ENCODE data around the gene CDC25C. TPM values are rescaled to one million over a fixed set of nuclear protein-coding genes. Genes with fewer than 3 reads are reported as not detected.

The CDC25C gene
- total and polyA plus RNA-seq, 2 experiments from 2014 or later: 2.9 to 4.5 TPM

GRCh38 chr5:138370537-138370936 lies 38.9 kb upstream of the CDC25C start:
- H3K79me2 ChIP-seq (ENCODE audit: insufficient read depth): peaks cover 81% of the 10 kb centered on the region
- peak; percentile 49 for DNase-seq

GRCh38 chr5:138369706-138370105 lies 38.1 kb upstream of the CDC25C start:
- H3K9ac ChIP-seq: no peak overlapping the region
- H3K36me3 ChIP-seq (ENCODE audit: low read depth): no peaks in the 10 kb centered on the region
- no peaks in the 10 kb centered on the region for H3F3A ChIP-seq (ENCODE audit: insufficient read depth)
- no peak overlapping the region for H3K4me3 ChIP-seq
- WGBS, 2 experiments (ENCODE audit: low coverage in 1 of 2, low lambda C conversion rate in 2 of 2, missing lambda C conversion rate in 2 of 2): 48 to 57% methylated on average over 2 of the region's 2 CpGs
- in situ Hi-C loops (cut with MboI): no loop called here
- H3K9me2 ChIP-seq (ENCODE audit: insufficient read depth): no peaks in the 10 kb centered on the region
- H3K27ac ChIP-seq: no peak overlapping the region
- H3K4me2 ChIP-seq (ENCODE audit: unreplicated experiment): no peak overlapping the region
- DNase-seq: peak; percentile 19
- TF ChIP-seq EZH2phosphoT487 (IDR thresholded peaks at IDR 0.05; ENCODE audit: insufficient read depth, low read depth) (no peak), EZH2 (IDR thresholded peaks at IDR 0.05; ENCODE audit: insufficient read depth, poor library complexity, severe bottlenecking) (no peak)
- H3K79me2 ChIP-seq (ENCODE audit: insufficient read depth): peaks cover 89% of the 10 kb centered on the region
- H2AFZ ChIP-seq: no peak overlapping the region
- peaks cover 19% of the 10 kb centered on the region for H3K4me1 ChIP-seq (ENCODE audit: insufficient read depth)
- 0 out of 2 replicates have a peak, but pooled peaks cover 5% of the 10 kb centered on the region for H4K20me1 ChIP-seq (ENCODE audit: insufficient read depth)
- no peaks in the 10 kb centered on the region for H3K9me3 ChIP-seq (ENCODE audit: low read depth)
- H3K27me3 ChIP-seq (replicated peaks; ENCODE audit: insufficient read depth): no peaks in the 10 kb centered on the region

More at GRCh38 chr5:138370537-138370936, 38.9 kb upstream of the CDC25C start:
- Histone ChIP-seq H3K9me3 (ENCODE audit: low read depth) (no peaks in the 10 kb centered on the region), H2AFZ (no peak overlapping the region), H3K36me3 (ENCODE audit: low read depth) (no peaks in the 10 kb centered on the region), H3F3A (ENCODE audit: insufficient read depth) (no peaks in the 10 kb centered on the region), H3K27ac (peak overlapping the region; percentile 17; the same call in 1 of the 2 replicates), H3K9ac (no peak overlapping the region), H4K20me1 (ENCODE audit: insufficient read depth) (0 out of 2 replicates have a peak, but pooled peaks cover 5% of the 10 kb centered on the region), H3K27me3 (replicated peaks; ENCODE audit: insufficient read depth) (no peaks in the 10 kb centered on the region), H3K9me2 (ENCODE audit: insufficient read depth) (no peaks in the 10 kb centered on the region), H3K4me3 (no peak overlapping the region), H3K4me2 (ENCODE audit: unreplicated experiment) (peak overlapping the region; percentile 3), H3K4me1 (ENCODE audit: insufficient read depth) (peaks cover 19% of the 10 kb centered on the region)
- TF ChIP-seq EZH2phosphoT487 (IDR thresholded peaks at IDR 0.05; ENCODE audit: insufficient read depth, low read depth): no peak
- 44% methylated on average over 3 of the region's 3 CpGs for WGBS, 2 experiments (ENCODE audit: low coverage in 1 of 2, low lambda C conversion rate in 2 of 2, missing lambda C conversion rate in 2 of 2)
- in situ Hi-C loops (cut with MboI): no loop called here

DNA sequence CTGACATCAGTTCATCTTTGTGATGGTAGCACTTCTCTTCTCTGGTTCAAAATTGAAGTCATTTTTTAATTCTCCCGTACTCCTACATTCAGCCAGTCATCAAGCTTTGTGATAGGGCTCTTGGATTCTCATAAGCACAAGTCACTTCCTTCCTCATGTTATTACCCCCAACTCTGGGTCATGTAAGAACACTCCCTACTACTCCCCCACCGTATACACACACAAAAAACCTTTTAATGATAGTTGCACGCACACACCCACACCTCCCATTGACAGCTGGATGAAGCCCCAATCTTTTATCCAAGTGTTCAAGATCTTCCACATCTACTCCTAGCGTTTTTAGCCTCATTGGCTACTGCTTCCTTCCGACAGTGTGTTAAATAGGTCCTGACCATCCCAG lies 37.7 kb upstream of the CDC25C start:
- 97% methylated on average over 5 of the region's 5 CpGs for WGBS, 2 experiments (ENCODE audit: low coverage in 1 of 2, low lambda C conversion rate in 2 of 2, missing lambda C conversion rate in 2 of 2)
- Histone ChIP-seq H3K27ac (no peak overlapping the region), H3K9me3 (ENCODE audit: low read depth) (no peaks in the 10 kb centered on the region), H3F3A (ENCODE audit: insufficient read depth) (no peaks in the 10 kb centered on the region), H3K4me2 (ENCODE audit: unreplicated experiment) (no peak overlapping the region), H3K4me3 (no peak overlapping the region), H3K79me2 (ENCODE audit: insufficient read depth) (peaks cover 94% of the 10 kb centered on the region), H3K4me1 (ENCODE audit: insufficient read depth) (peaks cover 19% of the 10 kb centered on the region), H3K27me3 (replicated peaks; ENCODE audit: insufficient read depth) (no peaks in the 10 kb centered on the region), H2AFZ (no peak overlapping the region), H3K9ac (no peak overlapping the region), H3K36me3 (ENCODE audit: low read depth) (no peaks in the 10 kb centered on the region), H3K9me2 (ENCODE audit: insufficient read depth) (no peaks in the 10 kb centered on the region), H4K20me1 (ENCODE audit: insufficient read depth) (0 out of 2 replicates have a peak, but pooled peaks cover 5% of the 10 kb centered on the region)
- in situ Hi-C loops (cut with MboI): no loop called here
- no peak for TF ChIP-seq EZH2 (IDR thresholded peaks at IDR 0.05; ENCODE audit: insufficient read depth, poor library complexity, severe bottlenecking)
- no peak for TF ChIP-seq EZH2phosphoT487 (IDR thresholded peaks at IDR 0.05; ENCODE audit: insufficient read depth, low read depth)
- no peak for DNase-seq

DNA sequence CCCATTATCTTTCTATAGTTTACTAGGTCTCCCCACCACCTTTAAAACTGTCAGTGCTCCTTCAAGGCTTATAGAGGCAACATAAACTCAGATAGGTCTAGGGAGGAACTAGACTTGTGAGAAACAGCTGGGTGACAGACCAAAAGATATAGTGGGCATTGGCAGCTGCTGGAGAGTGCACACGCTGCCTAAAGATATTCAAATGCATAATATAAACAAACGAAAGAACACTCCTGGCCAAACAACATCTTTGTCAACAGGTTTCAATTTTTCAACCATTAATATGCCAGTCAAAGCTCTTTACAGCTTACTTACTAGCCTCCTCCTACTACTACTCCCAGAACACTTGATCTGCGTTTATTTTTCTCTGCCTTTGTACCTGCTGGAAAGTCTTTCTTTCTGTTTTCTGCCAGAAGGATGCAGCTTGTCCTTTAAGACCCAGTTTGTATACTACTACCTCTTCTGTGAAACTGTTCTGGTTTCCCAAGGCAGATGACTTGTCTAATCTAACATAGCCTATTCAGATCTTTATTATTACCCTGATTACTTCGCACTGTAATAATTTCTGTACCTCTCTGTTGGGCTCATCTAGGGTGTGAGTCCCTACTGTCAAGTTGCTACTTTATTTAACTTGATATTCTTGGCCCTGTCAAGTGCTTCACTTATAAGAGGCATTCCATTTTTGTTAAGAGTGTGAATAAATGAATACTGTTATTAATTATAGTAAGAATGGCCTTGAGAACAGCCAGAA lies 35.2 kb upstream of the CDC25C start:
- TF ChIP-seq EZH2 (IDR thresholded peaks at IDR 0.05; ENCODE audit: insufficient read depth, poor library complexity, severe bottlenecking) (no peak), EZH2phosphoT487 (IDR thresholded peaks at IDR 0.05; ENCODE audit: insufficient read depth, low read depth) (no peak)
- DNase-seq: no peak
- H3K9me3 ChIP-seq (ENCODE audit: low read depth): no peaks in the 10 kb centered on the region
- H3K79me2 ChIP-seq (ENCODE audit: insufficient read depth): peaks cover 100% of the 10 kb centered on the region
- no peak overlapping the region for H3K27ac ChIP-seq
- 45 to 50% methylated on average over 4 of the region's 4 CpGs for WGBS, 2 experiments (ENCODE audit: low coverage in 1 of 2, low lambda C conversion rate in 2 of 2, missing lambda C conversion rate in 2 of 2)
- 0 out of 2 replicates have a peak, but pooled peaks cover 5% of the 10 kb centered on the region for H4K20me1 ChIP-seq (ENCODE audit: insufficient read depth)
- no peaks in the 10 kb centered on the region for H3F3A ChIP-seq (ENCODE audit: insufficient read depth)
- H3K4me1 ChIP-seq (ENCODE audit: insufficient read depth): peaks cover 19% of the 10 kb centered on the region
- H3K36me3 ChIP-seq (ENCODE audit: low read depth): no peaks in the 10 kb centered on the region
- no peak overlapping the region for H2AFZ ChIP-seq
- no peak overlapping the region for H3K4me3 ChIP-seq
- H3K9ac ChIP-seq: no peak overlapping the region
- no peaks in the 10 kb centered on the region for H3K9me2 ChIP-seq (ENCODE audit: insufficient read depth)
- H3K4me2 ChIP-seq (ENCODE audit: unreplicated experiment): no peak overlapping the region
- in situ Hi-C loops (cut with MboI): no loop called here
- H3K27me3 ChIP-seq (replicated peaks; ENCODE audit: insufficient read depth): no peaks in the 10 kb centered on the region

All from GM23248 (cell line).